Measurements from ENCODE around the gene HOXC9.

GRCh38 chr12:54005531-54005852 is 5.5 kb downstream of the HOXC9 start:
- TF ChIP-seq CTCF (IDR thresholded peaks at IDR 0.05; ENCODE audit: low read length) (no peak), EZH2 (IDR thresholded peaks at IDR 0.05; ENCODE audit: borderline replicate concordance, low read length) (no peak)

All from OCI-LY1 (cell line).